ENCODE data around the gene NAXD.
"Not testable (repeated sequence)": the region's sequence is repeated elsewhere in the genome, so short reads cannot be mapped to it uniquely, and the experiment has no call there.

Gene NAXD

DNA sequence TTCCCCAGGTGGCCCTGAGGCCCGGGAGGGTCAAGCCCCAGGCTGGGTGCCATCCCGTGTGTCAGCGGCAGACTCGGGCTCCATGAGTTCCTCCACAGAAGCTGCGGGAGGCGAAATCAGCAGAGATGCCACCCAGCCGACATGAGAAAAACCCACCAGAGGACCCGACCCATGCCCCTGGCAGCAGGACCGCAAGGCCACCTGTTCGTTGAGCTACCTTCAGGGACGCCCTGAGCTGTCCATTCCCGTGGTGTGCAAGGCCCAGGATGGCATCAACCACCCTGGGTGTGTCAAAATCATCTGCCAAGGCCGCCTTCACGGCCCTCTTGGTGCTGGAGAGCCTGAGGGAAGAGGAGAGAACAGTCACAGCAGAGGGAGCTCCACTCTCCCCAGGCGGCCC lies 30.4 kb downstream of the NAXD start:
- DNase-seq, result no peak

DNA sequence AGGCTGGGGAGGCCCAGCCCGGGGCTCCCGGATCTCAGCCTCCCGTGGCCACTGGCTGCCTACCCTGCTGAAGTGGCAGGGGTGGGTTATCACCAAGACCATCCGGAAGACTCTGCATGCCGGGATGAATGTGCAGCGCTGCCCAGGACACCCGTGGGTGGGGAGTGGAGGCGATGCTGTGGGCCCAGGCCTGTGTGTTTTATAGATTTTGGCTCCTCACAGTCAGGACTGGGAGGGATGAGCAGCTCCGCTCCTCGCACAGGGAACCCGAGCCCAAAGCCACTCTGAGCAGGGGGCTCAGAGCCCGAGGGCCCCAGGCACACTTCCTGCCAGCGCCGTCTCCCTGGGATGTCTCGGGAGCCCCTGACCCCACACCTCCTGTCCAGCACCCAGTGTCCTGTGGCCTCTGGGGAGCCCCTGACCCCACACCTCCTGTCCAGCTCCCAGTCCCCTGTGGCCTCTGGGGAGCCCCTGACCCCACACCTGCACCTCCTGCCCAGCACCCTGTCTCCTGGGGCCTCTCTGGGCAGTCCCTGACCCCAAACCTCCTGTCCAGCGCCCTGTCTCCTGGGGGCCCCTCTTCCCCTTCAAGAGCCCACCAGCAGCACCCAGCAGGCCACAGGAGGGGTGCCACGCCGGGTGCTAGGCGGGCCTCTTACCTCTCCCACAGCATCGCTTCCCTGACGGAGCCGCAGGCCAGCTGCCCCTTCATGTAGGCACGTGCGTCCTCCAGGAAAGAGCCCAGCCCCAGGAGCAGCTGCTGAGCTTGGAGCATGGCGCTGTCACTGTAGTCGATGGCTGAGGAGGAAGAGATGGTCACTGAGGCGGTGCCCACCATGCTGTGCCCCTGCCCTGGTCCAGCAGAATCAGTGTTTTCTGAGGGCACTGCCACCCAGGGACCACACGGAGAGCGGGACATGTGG lies 31.4 kb downstream of the NAXD start:
- no peak for DNase-seq

DNA sequence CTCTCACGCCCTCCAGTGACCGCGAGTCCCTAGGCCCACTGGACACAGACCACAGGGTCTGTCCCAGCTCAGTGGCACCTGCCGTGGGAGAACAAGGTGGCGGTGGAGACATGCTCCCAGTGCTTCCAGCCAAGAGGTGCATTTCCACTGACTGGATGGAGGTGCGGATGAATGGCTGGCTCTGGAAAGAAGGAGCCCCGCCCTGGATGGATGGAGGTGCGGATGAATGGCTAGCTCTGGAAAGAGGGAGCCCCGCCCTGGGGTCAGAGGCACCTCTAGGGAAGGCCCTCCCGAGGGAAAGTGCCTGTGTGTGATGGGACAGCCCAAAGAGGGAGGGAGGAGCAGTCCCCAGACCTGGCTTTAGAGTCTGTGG lies 32.0 kb downstream of the NAXD start:
- DNase-seq, result no peak

DNA sequence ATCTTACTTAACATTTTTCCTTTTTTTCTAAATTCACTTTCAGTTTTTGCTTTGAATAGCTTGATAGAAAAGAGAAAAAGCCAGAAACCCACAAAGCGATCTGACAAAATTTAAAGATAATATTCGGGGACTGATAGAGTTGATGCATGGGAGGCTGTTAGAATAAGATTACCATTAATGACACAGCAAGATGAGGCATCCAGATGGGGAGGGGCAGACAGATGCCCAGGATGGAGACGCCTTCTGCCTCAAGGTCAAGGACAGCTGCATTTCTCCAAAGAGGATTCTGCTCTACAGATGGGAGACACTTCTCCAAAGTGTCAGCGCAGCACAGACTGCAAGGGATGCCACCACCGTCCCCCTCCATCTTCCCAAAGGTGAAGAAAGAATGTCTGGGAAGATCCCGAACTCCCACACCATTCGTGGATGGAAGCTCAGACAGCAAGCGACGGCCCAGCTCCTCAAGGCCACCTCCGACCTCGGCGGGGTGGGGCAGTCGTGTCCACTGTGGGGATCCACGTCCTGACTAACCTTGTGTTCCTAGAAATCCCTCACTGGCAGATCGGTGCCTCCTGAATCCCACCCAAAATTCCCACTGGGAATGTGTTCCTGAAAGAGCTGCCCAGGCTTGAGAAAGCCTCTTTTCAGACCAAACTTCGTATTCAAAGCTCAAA lies 32.9 kb downstream of the NAXD start:
- no peak for DNase-seq

DNA sequence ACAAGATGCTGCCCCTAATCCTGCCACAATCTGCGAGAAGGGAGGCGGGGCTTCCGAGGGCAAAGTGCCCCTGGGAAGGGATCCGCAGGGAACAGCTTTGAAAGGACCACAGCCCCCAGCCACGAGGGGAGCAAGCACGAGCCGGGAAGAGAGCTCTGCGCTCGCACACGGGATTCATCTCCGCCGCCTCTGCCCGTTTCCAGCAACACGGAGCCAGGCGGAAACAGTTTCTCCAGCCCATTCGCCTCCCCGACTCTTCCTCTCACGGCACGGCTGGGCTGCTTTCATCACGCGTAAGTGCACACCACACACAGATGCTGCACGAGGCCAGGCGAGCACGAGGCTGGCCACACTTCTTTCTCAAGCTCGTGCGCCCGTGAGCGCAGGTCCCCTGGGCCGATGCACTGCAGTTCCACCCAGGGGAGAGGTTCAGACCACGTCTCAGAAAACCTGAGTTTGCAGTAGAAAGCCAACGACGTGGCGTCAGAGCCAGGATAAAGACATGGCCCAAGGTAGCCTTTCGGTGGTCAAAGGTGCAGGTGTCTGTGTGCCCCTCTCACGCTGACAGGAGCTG lies 33.6 kb downstream of the NAXD start:
- no peak for DNase-seq

DNA sequence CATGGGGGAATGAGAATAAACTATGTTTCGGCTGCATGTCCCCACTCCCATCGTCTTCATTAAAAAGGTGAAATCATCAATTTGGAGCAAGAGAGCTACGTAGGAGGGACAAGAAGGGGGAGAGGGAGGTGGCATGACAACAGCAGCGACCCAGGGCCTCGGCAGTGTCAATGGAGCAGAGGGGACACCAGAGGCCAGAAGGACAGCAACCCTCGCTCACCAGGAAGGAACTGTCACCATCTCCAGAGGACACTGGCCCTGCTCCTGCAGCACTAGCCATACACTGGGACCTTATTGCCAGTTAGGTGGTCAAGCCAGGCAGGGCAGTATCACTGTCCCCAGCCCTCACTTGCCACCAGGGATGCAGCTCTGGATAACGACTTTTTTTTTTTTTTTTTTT lies 34.2 kb downstream of the NAXD start:
- DNase-seq, result no peak

DNA sequence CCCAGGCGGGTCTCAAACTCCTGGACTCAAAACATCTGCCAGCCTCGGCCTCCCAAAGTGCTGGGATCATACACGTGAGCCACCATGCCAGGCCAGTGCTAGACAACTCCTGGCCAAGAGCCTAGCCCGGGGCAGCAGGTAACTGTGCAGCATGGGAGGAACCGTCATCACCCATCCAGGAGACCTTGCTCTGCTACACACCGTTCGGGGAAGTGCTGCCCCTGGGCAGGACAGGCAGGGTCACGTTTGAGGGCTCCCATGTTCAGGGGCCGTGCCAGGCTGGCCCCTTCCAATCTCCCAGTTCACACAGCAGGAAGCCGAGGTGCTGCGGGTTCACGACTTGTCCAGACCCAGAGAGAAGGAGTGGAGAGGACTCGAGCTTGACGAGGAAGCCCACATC lies 35.1 kb downstream of the NAXD start:
- DNase-seq, result no peak

DNA sequence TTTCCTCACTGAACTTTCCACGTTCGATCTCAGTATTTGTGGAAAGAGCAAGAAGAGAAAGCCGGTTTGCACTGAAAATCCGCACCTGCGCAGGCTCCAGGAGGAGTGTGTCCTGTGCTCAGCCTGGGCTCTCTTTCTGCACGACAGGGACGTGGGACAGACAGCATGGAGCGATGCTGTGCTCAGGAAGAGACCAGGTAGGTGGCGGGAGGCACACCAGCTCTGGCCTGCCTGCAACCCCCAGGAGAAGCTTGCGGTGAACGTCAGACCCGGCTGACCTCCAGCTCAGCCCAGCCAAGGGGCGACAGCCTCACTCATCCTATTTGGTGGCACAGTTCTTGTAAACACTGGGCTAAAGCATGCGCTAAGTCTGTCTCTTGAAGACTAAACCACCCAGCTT lies 35.9 kb downstream of the NAXD start:
- no peak for DNase-seq

DNA sequence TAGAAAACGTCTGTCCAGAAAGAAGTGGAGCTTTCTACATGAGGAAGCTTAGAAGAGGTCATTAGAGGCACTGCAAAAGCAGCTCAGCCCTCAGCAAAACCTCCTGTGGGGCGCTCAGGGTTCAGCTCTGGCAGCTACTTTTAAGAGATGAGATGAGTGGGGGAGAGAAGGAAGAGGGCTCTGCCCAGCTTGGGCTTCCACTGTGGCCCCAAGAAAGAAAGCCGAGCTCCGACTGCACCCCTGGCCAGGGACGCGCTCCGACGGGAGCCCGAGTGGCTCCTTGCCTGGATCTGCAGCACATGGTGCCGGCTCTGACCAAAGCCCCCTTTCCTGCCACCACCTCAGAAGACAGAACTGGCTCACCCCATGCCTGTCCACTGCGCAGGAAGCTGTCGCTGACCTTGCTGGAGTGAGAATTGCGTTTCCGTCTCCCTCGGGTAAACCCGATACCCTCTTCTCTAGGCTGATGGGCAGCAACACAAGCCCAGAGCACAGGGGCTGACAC lies 36.4 kb downstream of the NAXD start:
- no peak for DNase-seq

DNA sequence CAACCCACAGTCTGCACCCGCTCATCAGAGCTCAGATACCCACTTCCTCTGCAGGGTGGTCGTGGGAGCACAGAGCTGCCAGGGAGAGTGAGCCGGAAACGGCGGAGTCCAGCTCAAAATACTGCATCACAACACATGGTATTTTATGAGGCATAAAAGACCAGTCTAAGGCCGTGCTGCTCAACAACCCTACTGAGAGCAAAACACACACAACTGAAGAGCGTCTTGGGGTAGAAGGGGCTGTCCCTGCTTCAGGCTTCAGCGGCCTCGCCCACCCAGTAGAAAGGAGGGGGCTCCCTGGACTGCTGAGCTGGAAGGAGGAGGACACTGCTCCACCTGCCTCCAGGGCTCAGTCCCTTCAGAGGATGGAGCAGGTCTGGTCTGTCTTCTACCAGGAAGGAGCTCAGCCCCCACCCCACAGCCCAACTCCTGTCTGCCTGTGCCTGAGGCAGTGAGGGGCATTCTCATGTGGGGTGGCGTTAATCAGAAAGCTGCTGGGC lies 36.9 kb downstream of the NAXD start:
- DNase-seq, result no peak

DNA sequence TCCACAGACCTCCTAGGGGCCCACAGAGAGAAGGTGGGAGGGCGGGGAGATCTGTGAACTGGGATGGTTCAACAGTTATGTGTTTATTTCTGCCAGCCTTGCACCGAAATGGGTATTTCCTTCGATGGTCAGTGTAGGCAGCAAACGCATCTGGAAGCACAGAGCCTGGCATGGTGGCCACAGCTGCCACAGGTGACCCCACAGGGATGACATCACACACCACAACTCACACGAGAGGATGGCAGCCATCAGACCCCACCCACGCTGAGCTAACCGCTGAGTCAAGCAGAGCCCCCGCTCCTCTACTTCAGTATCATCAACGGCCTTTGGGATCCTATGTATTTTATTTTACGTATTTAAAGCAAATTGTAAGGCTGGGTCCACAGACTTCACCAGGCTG lies 37.4 kb downstream of the NAXD start:
- no peak for DNase-seq

DNA sequence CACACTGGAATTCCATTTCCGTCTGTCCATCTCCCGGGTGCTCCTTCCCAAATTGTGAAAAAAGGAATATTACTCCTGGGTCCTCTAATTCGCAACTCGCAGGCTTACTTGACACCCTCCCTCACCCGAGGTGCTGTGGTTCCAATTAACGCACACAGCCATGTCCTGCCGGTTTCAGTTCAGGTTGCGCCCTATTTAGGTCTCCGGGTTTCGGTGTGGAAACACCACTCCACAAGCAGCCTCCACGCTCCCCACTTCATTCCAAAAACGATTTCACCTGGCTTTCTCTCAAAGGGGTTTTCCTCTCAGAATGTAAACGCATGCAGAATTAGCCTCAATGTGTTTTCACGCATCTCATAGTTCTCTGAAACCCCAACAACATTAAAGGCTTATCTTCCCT lies 37.9 kb downstream of the NAXD start:
- no peak for DNase-seq

DNA sequence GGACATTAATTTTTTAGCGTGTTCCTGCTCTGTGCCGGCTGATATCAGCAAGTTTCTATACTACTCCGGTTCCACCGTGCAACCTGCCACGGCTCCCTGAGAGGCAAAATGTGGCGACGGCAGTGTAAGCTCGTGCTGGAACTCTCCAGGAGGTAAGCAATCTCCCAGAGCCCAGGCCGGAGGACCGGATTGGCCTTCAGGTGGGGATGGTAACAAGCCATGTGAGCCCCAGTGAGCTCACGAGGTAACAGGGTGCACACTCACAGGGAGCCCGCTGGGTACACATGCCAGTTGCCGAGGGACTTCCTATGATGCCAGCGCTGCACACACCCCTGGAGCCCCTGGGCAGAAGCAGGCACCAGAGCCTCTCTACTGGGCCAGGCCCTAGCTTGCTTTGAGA lies 38.5 kb downstream of the NAXD start:
- no peak for DNase-seq

DNA sequence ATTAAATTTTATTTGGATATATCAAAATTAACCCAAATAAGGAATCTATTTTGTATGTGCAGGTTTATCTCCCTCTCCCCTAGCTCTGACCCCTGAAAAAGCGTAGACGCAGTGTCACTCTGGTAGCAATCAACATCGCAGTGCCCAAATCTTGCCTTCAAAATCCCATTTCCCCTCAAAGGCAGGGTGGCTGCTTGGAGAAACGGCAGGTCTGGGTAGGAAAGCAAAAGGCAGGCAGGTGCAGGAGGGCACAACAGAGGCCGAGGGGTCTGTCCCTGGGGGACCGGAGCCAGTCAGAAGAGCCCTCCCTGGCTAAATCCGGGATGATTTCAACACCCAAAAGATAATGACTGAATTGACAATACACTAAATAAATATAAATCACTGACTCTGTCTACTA lies 41.9 kb downstream of the NAXD start:
- DNase-seq, result no peak

DNA sequence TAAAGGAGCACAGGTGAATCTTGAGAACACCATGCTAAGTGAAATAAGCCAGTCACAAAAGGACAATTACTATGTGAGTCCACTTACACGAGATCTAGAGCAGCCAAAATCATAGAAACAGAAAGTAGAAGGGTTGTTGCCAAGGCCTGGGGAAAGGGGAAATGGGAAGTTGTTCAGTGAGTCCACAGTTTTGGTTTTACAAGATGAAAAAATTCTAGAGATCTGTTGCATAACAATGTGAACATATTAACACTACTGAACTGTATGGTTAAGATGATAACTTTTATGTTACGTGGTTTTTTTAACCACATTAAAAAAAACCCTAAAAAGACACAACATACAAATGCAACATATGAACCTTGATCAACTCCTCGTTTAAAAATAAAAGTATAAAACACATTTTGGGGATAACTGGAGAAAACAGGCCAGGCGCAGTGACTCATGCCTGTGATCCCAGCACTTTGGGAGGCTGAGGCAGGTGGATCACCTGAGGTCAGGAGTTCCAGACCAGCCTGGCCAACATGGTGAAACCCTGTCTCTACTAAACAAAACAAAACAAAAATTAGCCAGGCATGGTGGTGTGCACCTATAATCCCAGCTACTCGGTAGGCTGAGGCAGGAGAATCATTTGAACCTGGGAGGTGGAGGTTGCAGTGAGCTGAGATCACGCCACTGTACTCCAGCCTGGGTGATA lies 43.0 kb downstream of the NAXD start:
- DNase-seq, result not testable (repeated sequence)

DNA sequence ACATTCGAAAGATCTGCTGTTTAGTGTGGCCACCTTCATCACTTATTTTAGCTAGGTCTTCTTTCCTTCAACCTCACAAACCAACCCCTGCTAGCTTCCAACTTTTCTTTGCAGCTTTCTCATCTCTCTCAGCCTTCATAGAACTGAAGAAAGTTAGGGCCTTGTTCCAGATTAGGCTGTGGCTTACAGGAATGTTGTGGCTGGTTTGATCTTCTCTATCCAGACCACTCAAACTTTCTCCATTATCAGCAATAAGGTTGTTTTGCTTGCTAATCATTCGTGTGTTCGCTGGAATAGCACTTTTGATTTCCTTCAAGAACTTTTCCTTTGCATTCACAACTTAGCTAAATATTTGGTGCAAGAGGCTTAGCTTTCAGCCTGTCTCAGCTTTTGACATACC lies 45.9 kb downstream of the NAXD start:
- DNase-seq, result no peak

DNA sequence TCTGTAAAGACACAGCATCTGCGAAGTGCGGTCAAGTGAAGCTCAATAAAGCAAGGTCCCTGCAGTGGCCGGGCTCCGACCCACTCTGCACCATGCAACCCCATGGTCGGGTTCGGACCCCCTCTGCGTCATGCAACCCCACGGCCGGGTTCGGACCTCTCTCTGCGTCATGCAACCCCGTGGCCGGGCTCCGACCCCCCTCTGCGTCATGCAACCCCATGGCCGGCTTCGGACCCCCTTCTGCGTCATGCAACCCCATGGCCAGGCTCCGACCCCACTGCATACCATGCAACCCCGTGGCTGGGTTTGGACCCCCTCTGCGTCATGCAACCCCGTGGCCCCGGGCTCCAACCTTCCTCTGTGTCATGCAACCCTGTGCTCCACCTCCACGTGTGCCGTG lies 46.7 kb downstream of the NAXD start:
- no peak for DNase-seq

DNA sequence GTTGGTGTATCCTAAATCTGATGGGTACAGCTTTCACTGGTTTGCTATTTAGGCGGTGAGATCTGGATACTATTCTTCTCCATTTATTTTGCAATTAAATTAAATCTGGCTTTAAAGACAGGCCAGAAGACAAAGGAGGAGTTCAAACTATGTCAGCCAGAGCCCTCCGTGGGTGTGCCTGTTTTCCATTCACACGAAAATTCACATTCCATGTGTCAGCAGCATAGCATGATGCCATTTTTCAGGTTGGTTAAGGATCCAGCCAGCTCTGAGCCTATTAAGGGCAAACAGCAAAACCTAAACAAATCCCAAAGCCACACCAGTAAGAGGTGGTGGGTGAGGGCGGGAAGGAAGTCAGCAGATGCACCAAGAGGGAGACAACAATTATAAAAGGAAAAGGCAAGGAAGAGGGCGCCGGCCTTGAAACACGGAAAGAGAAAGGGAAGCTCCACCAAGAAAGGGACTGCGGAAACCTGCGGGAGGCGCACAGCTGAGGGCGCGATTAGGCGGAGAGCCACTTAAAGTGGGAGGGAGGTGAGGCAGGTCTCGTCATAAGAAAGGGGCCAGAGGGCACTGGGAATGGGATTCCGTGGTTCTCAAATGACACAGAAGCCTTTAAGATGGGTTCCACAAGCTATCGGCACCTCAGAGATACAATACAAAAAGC lies 47.6 kb downstream of the NAXD start:
- DNase-seq, result no peak

DNA sequence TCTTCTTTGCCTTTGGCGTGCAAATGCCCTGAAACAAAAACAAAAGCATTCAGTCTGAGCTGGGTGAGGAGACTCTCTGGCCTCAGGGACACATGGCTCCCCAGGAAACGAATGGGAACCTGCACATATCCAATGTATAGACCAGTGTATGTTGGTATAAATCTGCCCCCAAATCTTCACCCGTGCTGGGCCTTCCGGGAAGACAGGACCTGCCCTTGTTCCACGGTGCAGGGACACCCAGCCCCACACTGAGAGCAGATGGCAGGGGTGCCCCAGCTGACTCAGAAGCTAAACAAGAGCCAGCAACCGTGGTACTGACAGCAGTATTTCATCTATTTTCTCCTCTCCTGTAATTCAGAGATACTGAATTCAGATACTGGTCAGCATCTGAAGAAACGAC lies 48.1 kb downstream of the NAXD start:
- DNase-seq, result no peak

DNA sequence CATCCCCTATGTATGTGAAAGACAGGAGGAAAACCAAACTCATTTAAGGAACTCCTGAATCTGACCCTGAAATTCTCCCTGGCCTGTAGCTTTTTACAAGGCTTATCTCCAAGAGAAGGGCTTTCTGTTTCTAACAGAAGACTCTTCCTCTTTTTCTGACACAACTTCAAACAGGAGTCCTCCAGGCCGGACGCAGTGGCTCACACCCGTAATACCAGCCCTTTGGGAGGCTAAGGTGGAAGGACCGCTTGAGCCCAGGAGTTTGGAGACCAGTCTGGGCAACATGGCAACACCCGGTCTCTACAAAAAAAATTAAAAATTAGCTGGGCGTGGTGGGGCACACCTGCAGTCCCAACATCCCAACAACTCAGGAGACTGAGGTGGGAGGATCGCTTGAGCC lies 48.7 kb downstream of the NAXD start:
- DNase-seq, result no peak

DNA sequence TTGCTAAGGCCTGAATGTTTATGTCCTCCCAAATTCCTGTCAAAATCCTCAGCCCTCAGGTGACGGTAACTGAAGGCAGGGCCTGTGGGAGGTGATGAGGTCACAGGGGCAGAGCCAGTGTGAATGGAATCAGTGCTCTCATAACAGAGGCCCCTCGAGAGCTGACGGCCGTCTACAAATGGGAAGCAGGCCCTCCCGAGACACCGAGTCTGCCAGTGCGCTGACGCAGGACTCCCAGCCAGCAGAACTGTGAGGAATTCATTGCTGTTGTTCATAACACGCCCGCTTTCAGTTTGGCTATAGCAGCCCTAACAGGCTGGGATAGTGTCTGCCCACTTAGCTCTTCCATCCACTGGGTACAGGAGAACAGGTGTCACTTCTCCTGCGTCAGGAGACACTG lies 49.3 kb downstream of the NAXD start:
- DNase-seq, result no peak

DNA sequence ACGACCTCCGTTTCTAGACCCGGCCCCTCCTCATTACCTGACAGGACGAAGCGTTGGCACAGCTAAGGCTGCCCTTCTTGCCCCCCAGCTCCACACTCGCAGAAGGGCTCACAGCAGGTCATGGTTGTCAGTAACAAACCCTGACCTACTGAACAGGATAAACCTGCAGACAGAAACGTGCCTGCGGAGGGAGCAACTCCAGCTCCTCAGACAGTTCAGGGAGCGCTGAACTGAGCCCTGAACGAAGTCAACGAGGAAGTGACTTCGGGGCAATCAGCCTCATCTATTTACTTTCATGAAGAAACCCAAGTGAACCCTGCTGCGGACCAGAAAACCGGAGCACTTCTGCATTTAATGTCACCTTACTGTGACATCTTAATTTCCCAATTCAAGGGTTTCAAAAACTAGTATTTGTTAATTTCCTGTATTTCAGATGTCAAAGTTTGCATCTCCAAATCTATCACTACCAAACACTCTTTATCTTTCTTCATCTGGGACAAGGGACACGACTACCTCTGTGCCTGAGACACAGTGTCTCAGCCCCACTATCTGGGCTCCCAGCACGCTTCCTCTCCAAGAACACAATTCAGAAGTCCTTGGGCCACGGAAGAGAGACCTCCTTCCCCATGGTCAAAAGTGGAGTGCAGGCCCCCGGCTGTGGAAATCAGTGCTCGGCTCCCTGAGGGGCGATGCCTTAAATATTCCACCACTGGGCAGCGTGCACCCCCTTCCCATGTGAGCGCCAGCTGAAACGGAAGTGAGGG lies 50.3 kb downstream of the NAXD start:
- no peak for DNase-seq
